Adrenal gland (tissue), 12 donors: ENCODE measurements around the gene SLC16A13. TPM values are rescaled to one million over a fixed set of nuclear protein-coding genes. Genes with fewer than 3 reads are reported as not detected.

Experiments
- DNase-seq, 7 donors: peaks; one replicate each; pipeline ENCODE4 v3.0.0-alpha.2; 2019 to 2020
- H3K27ac ChIP-seq, 5 donors: fragments of 200-600 bp; sonication (generic) in 4 of 5; 1 replicate in 3 of 5; 2 replicates in 2 of 5; pipeline versions ENCODE4 v1.5.1 to v1.8.0; 2016 to 2020; ENCODE audit warnings: mild to moderate bottlenecking in 1 of 5
- H3K27me3 ChIP-seq: fragments of 200-600 bp; 2 replicates; pipeline ENCODE4 v1.8.0; 2021
- H3K36me3 ChIP-seq, 2 donors: fragments of 200-600 bp; replicated peaks in 1 of 2; 1 replicate in 1 of 2; 2 replicates in 1 of 2; pipeline versions ENCODE4 v1.5.1 to v1.8.0; 2018 to 2022
- H3K4me1 ChIP-seq, 2 donors: fragments of 200-600 bp; replicated peaks in 1 of 2; 1 replicate in 1 of 2; 2 replicates in 1 of 2; pipeline versions ENCODE4 v1.5.1 to v1.8.0; 2018 to 2021
- H3K4me3 ChIP-seq, 4 donors: fragments of 200-600 bp; sonication (generic) in 3 of 4; one replicate each; pipeline ENCODE4 v1.5.1; 2016 to 2018
- H3K9me3 ChIP-seq, 3 donors: fragments of 200-600 bp; sonication (generic) in 1 of 3; replicated peaks in 1 of 3; 1 replicate in 2 of 3; 2 replicates in 1 of 3; pipeline versions ENCODE4 v1.5.1 to v1.8.0; 2016 to 2021
- POLR2A ChIP-seq, 2 donors: fragments of 450-650 bp; IDR thresholded peaks; one replicate each; pipeline ENCODE4 v1.6.1; 2017; ENCODE audit warnings: antibody characterized with exemption in 2 of 2, mild to moderate bottlenecking in 2 of 2, moderate library complexity in 1 of 2
- WGBS, 4 donors: extraction: QIAGEN DNeasy Blood & Tissue Kit in 2 of 4; methylation state at CpG; one replicate each; pipeline versions ENCODE4 v1.1.5 to v1.1.7; 2013 to 2017; 5-methylcytosine and 5-hydroxymethylcytosine counted together
- intact Hi-C, 2 donors: fragments of 100-400 bp; cut with DNase I; formaldehyde crosslinking; loops; one replicate each; pipeline versions ENCODE4 v1.14.1 to v1.15.0; 2022 to 2023
- polyA plus RNA-seq, 3 donors: library from polyadenylated mRNA; stranded (reverse); fragments of 200-250 nt in 2 of 3; fragments of 350-450 nt in 1 of 3; fragmentation: Illumina TruSeq in 1 of 3; extraction: RNeasy Lipid Tissue Mini Kit (QIAGEN cat#74804) in 1 of 3; gene quantifications; one replicate each; pipeline ENCODE4 v1.2.3, GENCODE V29; 2013 to 2014
- total RNA-seq, 9 donors: library from RNA; depleted of rRNA in 4 of 9; stranded (reverse); fragments of >200 nt in 4 of 9; fragments of 120-200 nt in 1 of 9; fragmentation: NEBNext Ultra II Directional in 1 of 9; extraction: Animal tissue kit (Norgen Biotek cat#: 25700) in 1 of 9; gene quantifications; one replicate each; pipeline versions ENCODE4 v1.1.0 to v1.2.4, GENCODE V29; 2013 to 2023
- TF ChIP-seq, protein P1 (sequence below), 6 experiments: fragments of 450-650 bp in 4 of 6; fragments of 200-600 bp in 2 of 6; sonication (generic) in 1 of 6; IDR thresholded peaks; 1 replicate in 5 of 6; 2 replicates in 1 of 6; pipeline versions ENCODE4 v1.5.1 to v1.8.0; 2016 to 2021; ENCODE audit warnings: antibody characterized with exemption in 6 of 6, mild to moderate bottlenecking in 2 of 6, moderate library complexity in 1 of 6
- donor health status: healthy with polysubstance abuse.
- donor health status: Bipolar disorder and iron deficiency.
- donor health status: DM: yes; HTN: yes; CAD: no.
- donor health status: DM: no; HTN: no; CAD: no.
- donor health status: DM: no; HTN: no; CAD: no.
- donor health status: DM: yes; HTN: yes; CAD: no.

Gene SLC16A13
- total and polyA plus RNA-seq, 12 donors: 0.84 to 3.2 (median 2.2) TPM

DNA sequence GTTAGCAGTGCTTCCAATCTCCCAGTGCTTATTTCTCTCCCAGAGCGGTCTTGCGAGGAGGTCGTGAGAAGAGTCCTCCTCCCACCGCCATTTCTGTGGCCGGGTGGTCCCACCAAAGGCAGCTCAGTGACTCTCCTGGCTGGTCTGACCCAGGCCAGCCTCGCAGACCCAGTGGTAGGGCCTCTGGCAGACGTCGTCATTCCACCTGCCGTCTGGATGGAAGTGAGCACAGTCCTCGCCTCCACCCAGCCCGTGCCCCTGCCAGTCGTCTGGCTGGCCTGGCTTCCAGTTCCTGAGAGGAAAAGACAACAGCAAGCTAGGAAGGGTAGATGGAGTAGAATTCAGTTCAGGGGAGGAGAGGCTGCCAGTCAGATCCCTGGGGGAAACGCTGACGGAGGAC, 39.1 kb downstream of the SLC16A13 start:
- Histone ChIP-seq H3K27me3 (no peaks in the 10 kb centered on the region), H3K36me3 (no peaks in the 10 kb centered on the region), H3K9me3 (no peaks in the 10 kb centered on the region), H3K4me1 (no peaks in the 10 kb centered on the region), H3K4me3 (no peak overlapping the region), H3K27ac (no peak overlapping the region)
- DNase-seq: no peak
- no peak for TF ChIP-seq POLR2A (IDR thresholded peaks at IDR 0.05)
- TF ChIP-seq, protein P1, sequence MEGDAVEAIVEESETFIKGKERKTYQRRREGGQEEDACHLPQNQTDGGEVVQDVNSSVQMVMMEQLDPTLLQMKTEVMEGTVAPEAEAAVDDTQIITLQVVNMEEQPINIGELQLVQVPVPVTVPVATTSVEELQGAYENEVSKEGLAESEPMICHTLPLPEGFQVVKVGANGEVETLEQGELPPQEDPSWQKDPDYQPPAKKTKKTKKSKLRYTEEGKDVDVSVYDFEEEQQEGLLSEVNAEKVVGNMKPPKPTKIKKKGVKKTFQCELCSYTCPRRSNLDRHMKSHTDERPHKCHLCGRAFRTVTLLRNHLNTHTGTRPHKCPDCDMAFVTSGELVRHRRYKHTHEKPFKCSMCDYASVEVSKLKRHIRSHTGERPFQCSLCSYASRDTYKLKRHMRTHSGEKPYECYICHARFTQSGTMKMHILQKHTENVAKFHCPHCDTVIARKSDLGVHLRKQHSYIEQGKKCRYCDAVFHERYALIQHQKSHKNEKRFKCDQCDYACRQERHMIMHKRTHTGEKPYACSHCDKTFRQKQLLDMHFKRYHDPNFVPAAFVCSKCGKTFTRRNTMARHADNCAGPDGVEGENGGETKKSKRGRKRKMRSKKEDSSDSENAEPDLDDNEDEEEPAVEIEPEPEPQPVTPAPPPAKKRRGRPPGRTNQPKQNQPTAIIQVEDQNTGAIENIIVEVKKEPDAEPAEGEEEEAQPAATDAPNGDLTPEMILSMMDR (IDR thresholded peaks at IDR 0.05): no peak
- intact Hi-C loops: no loop called here
- 80 to 84% (median 82%) methylated on average over 14 of the region's 14 CpGs for whole genome bisulfite sequencing, 4 donors

DNA sequence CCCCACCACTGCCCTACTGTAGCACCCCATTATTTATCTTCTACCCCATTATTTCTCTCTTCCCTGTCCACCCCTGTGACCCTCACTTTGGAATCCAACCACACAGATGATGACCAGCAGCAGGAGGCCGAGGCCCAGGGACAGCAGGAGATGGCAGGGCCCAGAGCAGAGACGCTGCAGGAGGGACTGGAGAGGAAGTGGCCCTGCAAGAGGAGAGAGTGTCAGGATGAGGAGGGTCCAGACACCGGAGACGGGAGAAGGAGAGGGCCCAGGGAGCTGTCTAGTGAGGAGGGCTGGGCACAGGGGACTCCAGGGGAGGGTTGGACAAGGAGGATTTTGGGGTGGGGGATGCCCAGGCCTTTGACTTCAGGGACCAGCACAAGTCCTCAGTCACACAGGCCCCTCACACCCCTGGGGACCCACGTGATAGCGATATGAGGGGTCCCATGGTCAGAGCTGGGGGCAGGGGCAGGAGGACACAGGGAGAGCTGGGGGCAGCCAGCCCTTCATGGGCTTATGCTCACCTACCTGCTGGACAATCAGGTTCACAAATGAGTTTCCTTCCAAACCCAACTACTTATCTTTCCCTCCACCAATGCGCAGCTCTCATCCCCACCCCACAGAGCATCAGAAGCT, 42.2 kb downstream of the SLC16A13 start:
- no peak overlapping the region for H3K4me3 ChIP-seq

DNA sequence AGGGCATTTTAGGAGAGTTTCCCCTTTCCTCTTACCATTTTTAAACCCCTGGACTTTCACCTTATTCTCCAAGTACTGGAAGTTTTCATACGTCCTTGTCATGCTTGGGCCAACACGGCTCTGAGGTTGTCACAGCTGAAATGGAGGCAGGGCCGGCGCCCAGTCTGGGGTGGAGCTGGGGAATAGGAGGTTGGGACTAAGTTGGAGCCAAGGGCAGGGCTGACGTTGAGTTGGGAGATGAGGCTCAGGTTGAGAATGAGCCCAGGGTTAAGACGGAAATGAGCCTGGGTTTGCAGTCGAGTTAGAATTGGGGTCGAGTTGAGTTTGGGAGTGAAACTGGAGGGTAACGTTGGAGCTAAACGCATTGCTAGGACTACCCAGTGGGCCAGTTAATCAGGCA, 42.9 kb downstream of the SLC16A13 start:
- TF ChIP-seq, protein P1 (IDR thresholded peaks at IDR 0.05): no peak
- no peak for TF ChIP-seq POLR2A (IDR thresholded peaks at IDR 0.05)
- Histone ChIP-seq H3K27ac (no peak overlapping the region), H3K9me3 (no peaks in the 10 kb centered on the region), H3K27me3 (no peaks in the 10 kb centered on the region), H3K4me1 (no peaks in the 10 kb centered on the region), H3K36me3 (no peaks in the 10 kb centered on the region), H3K4me3 (no peak overlapping the region)
- WGBS, 4 donors: 77 to 89% (median 84%) methylated on average over 10 of the region's 10 CpGs
- DNase-seq: no peak
- intact Hi-C loops: no loop called here

More for the DNA sequence above, 42.2 kb downstream of the SLC16A13 start:
- intact Hi-C loops: no loop called here
- Histone ChIP-seq H3K27ac (no peak overlapping the region), H3K36me3 (no peaks in the 10 kb centered on the region), H3K9me3 (no peaks in the 10 kb centered on the region), H3K27me3 (no peaks in the 10 kb centered on the region), H3K4me1 (no peaks in the 10 kb centered on the region)
- TF ChIP-seq, protein P1 (IDR thresholded peaks at IDR 0.05): no peak
- no peak for TF ChIP-seq POLR2A (IDR thresholded peaks at IDR 0.05)
- DNase-seq: no peak
- whole genome bisulfite sequencing, 4 donors: 83 to 92% (median 84%) methylated on average over 7 of the region's 7 CpGs

DNA sequence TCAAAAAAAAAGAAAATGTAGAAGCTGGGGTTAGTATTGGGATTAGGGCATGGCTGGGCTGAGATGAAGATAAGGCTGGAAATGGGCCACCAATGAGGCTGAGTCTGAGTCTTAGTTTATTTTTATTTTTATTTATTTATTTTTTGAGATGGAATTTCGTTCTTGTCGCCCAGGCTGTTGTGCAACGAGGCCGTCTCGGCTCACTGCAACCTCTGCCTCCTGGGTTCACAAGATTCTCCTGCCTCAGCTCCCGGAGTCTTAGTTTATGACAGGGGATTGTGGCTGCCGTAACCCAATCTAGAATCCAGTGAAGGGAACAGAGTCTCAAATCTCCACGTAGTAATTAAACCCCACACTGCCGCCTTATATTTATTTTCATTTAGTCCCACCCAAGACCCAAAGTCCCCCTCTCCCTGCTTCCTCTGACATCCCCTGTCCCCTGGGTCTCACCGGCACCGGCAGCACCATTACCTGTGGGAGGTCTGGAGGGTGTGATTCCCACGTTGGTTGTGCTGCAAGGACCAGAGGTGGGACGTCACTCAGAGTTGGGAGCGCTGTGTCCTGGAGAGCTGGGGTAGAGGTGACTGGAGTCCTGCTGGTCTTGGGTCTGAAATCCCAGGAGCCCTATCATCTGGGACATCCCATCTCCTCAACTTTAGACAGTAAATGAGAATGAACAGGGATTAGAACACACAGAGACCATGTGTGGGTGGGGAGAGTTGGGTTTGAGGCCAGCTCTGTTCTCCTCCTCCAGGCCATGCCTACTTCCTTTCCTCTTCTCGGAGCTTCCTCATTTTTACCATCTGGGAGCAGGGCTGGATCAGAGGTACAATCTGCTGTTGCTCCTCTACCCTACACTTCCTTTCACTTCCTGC, 44.0 kb downstream of the SLC16A13 start, which contains the start of gene CLEC10A:
Gene CLEC10A, minus strand, starts transcription at position 671 of the 875 bp plus-strand sequence. CDS start 1,439 bp downstream, outside the sequence.
- no peaks in the 10 kb centered on the region for H3K27me3 ChIP-seq
- H3K9me3 ChIP-seq: no peaks in the 10 kb centered on the region
- WGBS, 4 donors: 68 to 71% (median 70%) methylated on average over 15 of the region's 15 CpGs
- TF ChIP-seq, protein P1 (IDR thresholded peaks at IDR 0.05): no peak
- no peak for TF ChIP-seq POLR2A (IDR thresholded peaks at IDR 0.05)
- intact Hi-C loops: no loop called here
- peak in 1 of 7 donors; percentile 17 for DNase-seq
- no peaks in the 10 kb centered on the region for H3K36me3 ChIP-seq
- H3K27ac ChIP-seq: peak within 1 kb of the TSS in 1 of 5 donors; percentile 34
- H3K4me1 ChIP-seq: no peaks in the 10 kb centered on the region
- no peak within 1 kb of the TSS for H3K4me3 ChIP-seq
